AG04450 (cell line): ENCODE data around the gene ATP8A2. TPM values are rescaled to one million over a fixed set of nuclear protein-coding genes. Genes with fewer than 3 reads are reported as not detected.

Experiments
- CTCF ChIA-PET: fragments of 300-600, 350-600 bp; formaldehyde crosslinking; extraction: SDS; loops from one replicate; lab custom pipeline; 2022; ENCODE audit warnings: antibody characterized with exemption, inconsistent platforms; lab: Charles Lee
- POLR2A ChIA-PET: fragments of 350-600 bp; formaldehyde crosslinking; extraction: SDS; loops from one replicate; lab custom pipeline; 2021; ENCODE audit warnings: antibody characterized with exemption, inconsistent platforms; lab: Yijun Ruan, JAX
- DNase-seq: peaks from one replicate; pipeline ENCODE4 v3.0.0-alpha.2; 2011; ENCODE audit warnings: low read depth, low spot score
- H3K27ac ChIP-seq: one replicate; pipeline ENCODE4 v1.5.1; 2012; ENCODE audit warnings: low read depth, low read length, control low read depth
- H3K27me3 ChIP-seq: one replicate; pipeline ENCODE4 v1.6.0; 2012; ENCODE audit warnings: low read length; ENCODE audit not compliant: control insufficient read depth, insufficient read depth
- H3K4me3 ChIP-seq: 2 replicates; pipeline ENCODE4 v1.5.1; 2011; ENCODE audit warnings: mild to moderate bottlenecking, low read depth, low read length, control low read depth
- H3K9me3 ChIP-seq: 2 replicates; pipeline ENCODE4 v1.5.1; 2012; ENCODE audit warnings: low read length; ENCODE audit not compliant: control insufficient read depth, insufficient read depth
- CTCF ChIP-seq: IDR thresholded peaks from 2 replicates; pipeline ENCODE4 v1.5.1; 2011; ENCODE audit warnings: low read depth, low read length, control low read depth, inconsistent platforms
- polyA plus RNA-seq: library from polyadenylated mRNA; depleted of rRNA; stranded (reverse); fragments of >200 nt; gene quantifications from 2 replicates; pipeline ENCODE4 v1.2.3, GENCODE V29; 2011

Gene ATP8A2
- polyA plus RNA-seq, 1 experiment: 0.19 TPM

GRCh38 chr13:25765266-25765665 is 393.5 kb downstream of the ATP8A2 start:
- Histone ChIP-seq H3K27me3 (no peaks in the 10 kb centered on the region), H3K4me3 (no peak overlapping the region), H3K27ac (no peak overlapping the region), H3K9me3 (no peaks in the 10 kb centered on the region)
- TF ChIP-seq CTCF: no peak
- CTCF ChIA-PET: no interaction called here
- no peak for DNase-seq
- POLR2A ChIA-PET: no interaction called here

- ChIA-PET POLR2A (no interaction called here), CTCF (no interaction called here)
- H3K4me3 ChIP-seq: no peak overlapping the region
- no peak for TF ChIP-seq CTCF
- H3K9me3 ChIP-seq: no peaks in the 10 kb centered on the region
- no peaks in the 10 kb centered on the region for H3K27me3 ChIP-seq
- DNase-seq: no peak
- no peak overlapping the region for H3K27ac ChIP-seq
Observed at GRCh38 chr13:25766576-25766975, 394.8 kb downstream of the ATP8A2 start.

- POLR2A ChIA-PET: no interaction called here
- H3K27me3 ChIP-seq: no peaks in the 10 kb centered on the region
- no peaks in the 10 kb centered on the region for H3K9me3 ChIP-seq
- DNase-seq: no peak
- no peak overlapping the region for H3K4me3 ChIP-seq
- no peak for TF ChIP-seq CTCF
- CTCF ChIA-PET: no interaction called here
- no peak overlapping the region for H3K27ac ChIP-seq
Observed at GRCh38 chr13:25766991-25767390, 395.2 kb downstream of the ATP8A2 start.

- Histone ChIP-seq H3K27ac (no peak overlapping the region), H3K27me3 (no peaks in the 10 kb centered on the region), H3K9me3 (no peaks in the 10 kb centered on the region), H3K4me3 (no peak overlapping the region)
- TF ChIP-seq CTCF: no peak
- ChIA-PET CTCF (no interaction called here), POLR2A (no interaction called here)
- no peak for DNase-seq
Observed at GRCh38 chr13:25768376-25768775, 396.6 kb downstream of the ATP8A2 start.

- no peak for TF ChIP-seq CTCF
- DNase-seq: no peak
- H3K27me3 ChIP-seq: no peaks in the 10 kb centered on the region
- no peak overlapping the region for H3K4me3 ChIP-seq
- H3K9me3 ChIP-seq: no peaks in the 10 kb centered on the region
- H3K27ac ChIP-seq: no peak overlapping the region
- ChIA-PET POLR2A (no interaction called here), CTCF (no interaction called here)
Observed at GRCh38 chr13:25768838-25769237, 397.1 kb downstream of the ATP8A2 start.
